Type B pancreatic cell (in vitro differentiated cells): Measurements from ENCODE around the gene BRD2. TPM values are rescaled to one million over a fixed set of nuclear protein-coding genes. Genes with fewer than 3 reads are reported as not detected.

Source experiments
- DNase-seq: peaks from one replicate; pipeline ENCODE4 v3.0.0; 2021; ENCODE audit warnings: mixed read lengths; ENCODE audit not compliant: unreplicated experiment; ENCODE audit errors: extremely low spot score
- H3K27ac Mint-ChIP-seq: 2 replicates; pipeline ENCODE4 v1.8.0; 2021; ENCODE audit warnings: mild to moderate bottlenecking, mixed read lengths
- H3K27me3 Mint-ChIP-seq: 2 replicates; pipeline ENCODE4 v1.8.0; 2021; ENCODE audit warnings: mixed read lengths
- H3K36me3 Mint-ChIP-seq: 2 replicates; pipeline ENCODE4 v1.8.0; 2021; ENCODE audit warnings: mixed read lengths
- H3K4me1 Mint-ChIP-seq: one replicate; pipeline ENCODE4 v1.8.0; 2021; ENCODE audit warnings: mixed read lengths; ENCODE audit not compliant: unreplicated experiment
- H3K4me3 Mint-ChIP-seq: 2 replicates; pipeline ENCODE4 v1.8.0; 2021; ENCODE audit warnings: mild to moderate bottlenecking, mixed read lengths
- H3K9me3 Mint-ChIP-seq: 2 replicates; pipeline ENCODE4 v1.8.0; 2021; ENCODE audit warnings: mixed read lengths
- CTCF ChIP-seq: fragments of 200-600 bp; sonication (generic); conservative IDR thresholded peaks from 2 replicates; pipeline ENCODE4 v1.5.0; 2021; ENCODE audit warnings: antibody characterized with exemption, mild to moderate bottlenecking
- total RNA-seq: library from RNA; stranded (reverse); gene quantifications from 2 replicates; pipeline ENCODE4 v1.2.1, GENCODE V29; 2021; ENCODE audit warnings: low replicate concordance

Gene BRD2
- total RNA-seq, 1 donor from 2014 or later = 241 TPM

GRCh38 chr6:32971242-32971580, 2.8 kb downstream of the BRD2 start:
- no peak for TF ChIP-seq CTCF
- H3K9me3 Mint-ChIP-seq = no peaks in the 10 kb centered on the region
- peaks cover 24% of the 10 kb centered on the region for H3K4me1 Mint-ChIP-seq
- H3K27ac Mint-ChIP-seq = peak overlapping the region; percentile 98
- peaks cover 3% of the 10 kb centered on the region for H3K27me3 Mint-ChIP-seq
- H3K36me3 Mint-ChIP-seq = peaks cover 44% of the 10 kb centered on the region
- no peak for DNase-seq
- peak overlapping the region; percentile 95 for H3K4me3 Mint-ChIP-seq

- DNase-seq = peak; percentile 100
- H3K4me1 Mint-ChIP-seq = peaks cover 25% of the 10 kb centered on the region
- peak overlapping the region; percentile 95 for H3K4me3 Mint-ChIP-seq
- H3K36me3 Mint-ChIP-seq = peaks cover 49% of the 10 kb centered on the region
- H3K27ac Mint-ChIP-seq = peak overlapping the region; percentile 98
- no peaks in the 10 kb centered on the region for H3K9me3 Mint-ChIP-seq
- peaks cover 3% of the 10 kb centered on the region for H3K27me3 Mint-ChIP-seq
- TF ChIP-seq CTCF = peak; percentile 35
These were observed 3.4 kb downstream of the BRD2 start for GRCh38 chr6:32971581-32972352.

- no peak for DNase-seq
- Mint-ChIP-seq H3K9me3 (no peaks in the 10 kb centered on the region), H3K27me3 (peaks cover 3% of the 10 kb centered on the region), H3K4me1 (peaks cover 21% of the 10 kb centered on the region), H3K4me3 (peak overlapping the region; percentile 95), H3K36me3 (peaks cover 56% of the 10 kb centered on the region), H3K27ac (peak overlapping the region; percentile 98)
- no peak for TF ChIP-seq CTCF
These were observed 4.2 kb downstream of the BRD2 start for GRCh38 chr6:32972353-32973143.

GRCh38 chr6:32973144-32974015, 5.0 kb downstream of the BRD2 start:
- peaks cover 64% of the 10 kb centered on the region for H3K36me3 Mint-ChIP-seq
- no peak for DNase-seq

More at GRCh38 chr6:32973144-32974015, 5.0 kb downstream of the BRD2 start:
- no peak for TF ChIP-seq CTCF
- Mint-ChIP-seq H3K27ac (peak overlapping the region; percentile 98), H3K4me3 (peak overlapping the region; percentile 95), H3K27me3 (peaks cover 3% of the 10 kb centered on the region), H3K9me3 (no peaks in the 10 kb centered on the region), H3K4me1 (peaks cover 21% of the 10 kb centered on the region)
